Measurements from ENCODE around the gene PHEX.

Gene PHEX

GRCh38 chrX:22248401-22248800 lies 216.3 kb downstream of the PHEX start:
- DNase-seq (ENCODE audit: low read depth): no peak
- no peak overlapping the region for H3K4me3 ChIP-seq (ENCODE audit: low read depth, low read length)
- TF ChIP-seq CTCF (IDR thresholded peaks at IDR 0.05; ENCODE audit: low read depth, low read length) (no peak), POLR2A (IDR thresholded peaks at IDR 0.05; ENCODE audit: extremely low read depth, insufficient read length) (no peak), MAX (IDR thresholded peaks at IDR 0.05; ENCODE audit: low read depth, low read length) (no peak), MYC (IDR thresholded peaks at IDR 0.05; ENCODE audit: low read depth, low read length) (no peak)

GRCh38 chrX:22249371-22249770 lies 217.2 kb downstream of the PHEX start:
- TF ChIP-seq POLR2A (IDR thresholded peaks at IDR 0.05; ENCODE audit: extremely low read depth, insufficient read length): no peak
- no peak for TF ChIP-seq MYC (IDR thresholded peaks at IDR 0.05; ENCODE audit: low read depth, low read length)
- no peak for TF ChIP-seq CTCF (IDR thresholded peaks at IDR 0.05; ENCODE audit: low read depth, low read length)
- TF ChIP-seq MAX (IDR thresholded peaks at IDR 0.05; ENCODE audit: low read depth, low read length): no peak

GRCh38 chrX:22268706-22269105 lies 236.6 kb downstream of the PHEX start:
- no peak overlapping the region for H3K4me3 ChIP-seq (ENCODE audit: low read depth, low read length)
- DNase-seq (ENCODE audit: low read depth): no peak
- no peak for TF ChIP-seq MAX (IDR thresholded peaks at IDR 0.05; ENCODE audit: low read depth, low read length)
- no peak for TF ChIP-seq POLR2A (IDR thresholded peaks at IDR 0.05; ENCODE audit: extremely low read depth, insufficient read length)
- no peak for TF ChIP-seq MYC (IDR thresholded peaks at IDR 0.05; ENCODE audit: low read depth, low read length)

More at GRCh38 chrX:22249371-22249770, 217.2 kb downstream of the PHEX start:
- DNase-seq (ENCODE audit: low read depth): no peak
- no peak overlapping the region for H3K4me3 ChIP-seq (ENCODE audit: low read depth, low read length)

GRCh38 chrX:22272613-22273012 lies 240.5 kb downstream of the PHEX start, which contains the start of gene CBLL2:
Gene CBLL2, plus strand, starts transcription at chrX:22272913. Its CDS starts 79 bp downstream, at chrX:22272992.
- H3K4me3 ChIP-seq (ENCODE audit: low read depth, low read length): no peak within 1 kb of the TSS
- no peak for DNase-seq (ENCODE audit: low read depth)
- TF ChIP-seq CTCF (IDR thresholded peaks at IDR 0.05; ENCODE audit: low read depth, low read length) (no peak), MAX (IDR thresholded peaks at IDR 0.05; ENCODE audit: low read depth, low read length) (no peak), POLR2A (IDR thresholded peaks at IDR 0.05; ENCODE audit: extremely low read depth, insufficient read length) (no peak), MYC (IDR thresholded peaks at IDR 0.05; ENCODE audit: low read depth, low read length) (no peak)

- no peak overlapping the region for H3K4me3 ChIP-seq (ENCODE audit: low read depth, low read length)
- DNase-seq (ENCODE audit: low read depth): no peak
- TF ChIP-seq MYC (IDR thresholded peaks at IDR 0.05; ENCODE audit: low read depth, low read length) (no peak), MAX (IDR thresholded peaks at IDR 0.05; ENCODE audit: low read depth, low read length) (no peak), CTCF (IDR thresholded peaks at IDR 0.05; ENCODE audit: low read depth, low read length) (no peak), POLR2A (IDR thresholded peaks at IDR 0.05; ENCODE audit: extremely low read depth, insufficient read length) (no peak)
These were observed 241.7 kb downstream of the PHEX start for GRCh38 chrX:22273714-22274317.

GRCh38 chrX:22276781-22277180 lies 244.7 kb downstream of the PHEX start:
- H3K4me3 ChIP-seq (ENCODE audit: low read depth, low read length): no peak overlapping the region
- no peak for TF ChIP-seq POLR2A (IDR thresholded peaks at IDR 0.05; ENCODE audit: extremely low read depth, insufficient read length)
- TF ChIP-seq MAX (IDR thresholded peaks at IDR 0.05; ENCODE audit: low read depth, low read length): no peak
- no peak for TF ChIP-seq CTCF (IDR thresholded peaks at IDR 0.05; ENCODE audit: low read depth, low read length)
- no peak for TF ChIP-seq MYC (IDR thresholded peaks at IDR 0.05; ENCODE audit: low read depth, low read length)
- DNase-seq (ENCODE audit: low read depth): no peak

All from NB4 (cell line).